ENCODE results near the gene IGF2BP3. TPM values are rescaled to one million over a fixed set of nuclear protein-coding genes. Genes with fewer than 3 reads are reported as not detected.

IGF2BP3 gene
- total and polyA plus RNA-seq, 10 of the 15 experiments (the other 5 are each of a cell fraction or from before 2014, with no cell fraction given) = 4.6 to 61.2 (median 36.9) TPM

DNA sequence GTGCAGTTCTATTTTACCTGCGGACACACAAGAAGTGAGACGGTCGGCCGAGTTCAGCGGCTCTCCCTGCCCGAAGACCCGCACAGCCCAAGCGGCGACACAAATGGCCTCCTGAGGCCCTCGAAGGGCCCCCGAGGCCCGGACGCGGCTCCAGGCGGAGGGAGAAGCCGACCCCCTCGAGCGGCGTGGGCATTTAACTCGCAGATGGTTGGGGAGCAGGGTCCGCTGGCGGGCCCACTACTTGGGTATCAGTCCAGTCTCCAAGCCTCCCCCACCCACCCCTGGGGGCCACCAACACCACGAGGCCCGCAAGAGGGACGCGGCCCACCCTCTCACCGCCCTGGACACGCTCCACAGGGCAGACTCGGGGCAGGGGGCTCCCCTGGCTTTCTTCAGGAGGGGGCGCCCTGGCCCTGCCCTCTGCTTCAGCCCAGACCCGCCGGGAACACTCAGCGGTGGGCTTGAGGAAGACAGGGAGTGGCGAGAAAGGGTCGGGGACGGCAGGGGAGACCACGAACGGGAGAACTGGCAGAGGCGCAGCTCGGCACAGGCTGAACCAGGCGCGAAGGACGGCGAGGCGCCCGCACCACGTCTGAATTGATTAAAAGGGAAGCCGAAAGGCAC lies 1.7 kb downstream of the IGF2BP3 start (continued):
- no peak for TF ChIP-seq MYC (IDR thresholded peaks at IDR 0.05; ENCODE audit: insufficient read depth, insufficient read length, insufficient replicate concordance, low read length, severe bottlenecking)
- TF ChIP-seq, protein P1, sequence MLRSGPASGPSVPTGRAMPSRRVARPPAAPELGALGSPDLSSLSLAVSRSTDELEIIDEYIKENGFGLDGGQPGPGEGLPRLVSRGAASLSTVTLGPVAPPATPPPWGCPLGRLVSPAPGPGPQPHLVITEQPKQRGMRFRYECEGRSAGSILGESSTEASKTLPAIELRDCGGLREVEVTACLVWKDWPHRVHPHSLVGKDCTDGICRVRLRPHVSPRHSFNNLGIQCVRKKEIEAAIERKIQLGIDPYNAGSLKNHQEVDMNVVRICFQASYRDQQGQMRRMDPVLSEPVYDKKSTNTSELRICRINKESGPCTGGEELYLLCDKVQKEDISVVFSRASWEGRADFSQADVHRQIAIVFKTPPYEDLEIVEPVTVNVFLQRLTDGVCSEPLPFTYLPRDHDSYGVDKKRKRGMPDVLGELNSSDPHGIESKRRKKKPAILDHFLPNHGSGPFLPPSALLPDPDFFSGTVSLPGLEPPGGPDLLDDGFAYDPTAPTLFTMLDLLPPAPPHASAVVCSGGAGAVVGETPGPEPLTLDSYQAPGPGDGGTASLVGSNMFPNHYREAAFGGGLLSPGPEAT (IDR thresholded peaks at IDR 0.05; ENCODE audit: low read depth) = no peak
- no peak for TF ChIP-seq EGR1 (IDR thresholded peaks at IDR 0.05; ENCODE audit: borderline replicate concordance in 1 of 2, low read depth in 2 of 2, low read length in 2 of 2)
- peak; percentile 15; the same call in 1 of the 2 replicates for TF ChIP-seq SIN3A (IDR thresholded peaks at IDR 0.05; ENCODE audit: low read depth, low read length)
- TF ChIP-seq NFYA (IDR thresholded peaks at IDR 0.05; ENCODE audit: borderline replicate concordance, low read depth, low read length) = no peak
- no peak for TF ChIP-seq TCF3 (IDR thresholded peaks at IDR 0.05; ENCODE audit: borderline replicate concordance, insufficient read depth, low read depth, low read length)
- no peak for TF ChIP-seq POLR2AphosphoS5 (IDR thresholded peaks at IDR 0.05; ENCODE audit: low read length)
- TF ChIP-seq SREBF2 (IDR thresholded peaks at IDR 0.05; ENCODE audit: low read length) = no peak
- TF ChIP-seq PML (IDR thresholded peaks at IDR 0.05; ENCODE audit: low read length) = no peak
- TF ChIP-seq STAT1 (conservative IDR thresholded peaks at IDR 0.05) = no peak
- no peak for TF ChIP-seq RAD21 (IDR thresholded peaks at IDR 0.05; ENCODE audit: insufficient read depth, low read depth, low read length)
- no peak for TF ChIP-seq IKZF2 (IDR thresholded peaks at IDR 0.05)
- TF ChIP-seq STAT3 (IDR thresholded peaks at IDR 0.05; ENCODE audit: low read depth, low read length) = no peak
- no peak for TF ChIP-seq POLR2AphosphoS2 (IDR thresholded peaks at IDR 0.05; ENCODE audit: low read depth, low read length)
- no peak for TF ChIP-seq ZBTB11 (CRISPR knock-in tag; IDR thresholded peaks at IDR 0.05)
- TF ChIP-seq PBX3 (IDR thresholded peaks at IDR 0.05; ENCODE audit: insufficient replicate concordance, low read depth, low read length) = no peak
- TF ChIP-seq POU2F2 (IDR thresholded peaks at IDR 0.05; ENCODE audit: borderline replicate concordance, low read depth, low read length) = no peak
- TF ChIP-seq IKZF1 (conservative IDR thresholded peaks at IDR 0.05) = no peak
- TF ChIP-seq LARP7 (IDR thresholded peaks at IDR 0.05) = no peak
- no peak for TF ChIP-seq CEBPB (IDR thresholded peaks at IDR 0.05; ENCODE audit: borderline replicate concordance in 1 of 2, low read depth in 2 of 2, low read length in 2 of 2)
- no peak for TF ChIP-seq BCL3 (IDR thresholded peaks at IDR 0.05; ENCODE audit: borderline replicate concordance, insufficient read depth, low read depth, low read length, poor library complexity, severe bottlenecking)
- TF ChIP-seq RELA (IDR thresholded peaks at IDR 0.05; ENCODE audit: borderline replicate concordance, partially characterized antibody) = no peak
- TF ChIP-seq KDM1A (IDR thresholded peaks at IDR 0.05; ENCODE audit: borderline replicate concordance) = no peak

Data from GM12878 (cell line).